ENCODE results near the gene C1orf232.

The C1orf232 gene
- 0 to 0.22 reads per million in 2 donors for total RNA-seq

- no peak for DNase-seq
Measured at GRCh38 chr1:26168410-26169197, at the start of gene C1orf232. Gene C1orf232 (minus strand): TSS chr1:26168963. CDS start chr1:26168499, 464 bp downstream.

- no peak for DNase-seq
Measured at GRCh38 chr1:26215246-26215645, 46.5 kb upstream of the C1orf232 start.

GRCh38 chr1:26213335-26213905 is 44.7 kb upstream of the C1orf232 start:
- no peak for DNase-seq

GRCh38 chr1:26212726-26213125 is 44.0 kb upstream of the C1orf232 start:
- no peak for DNase-seq

GRCh38 chr1:26210147-26210870 is 41.5 kb upstream of the C1orf232 start:
- DNase-seq: no peak

- DNase-seq: no peak
Measured at GRCh38 chr1:26203642-26204318, 35.0 kb upstream of the C1orf232 start.

GRCh38 chr1:26200413-26200812 is 31.6 kb upstream of the C1orf232 start:
- DNase-seq: no peak

- DNase-seq: no peak
Measured at GRCh38 chr1:26197813-26198212, 29.1 kb upstream of the C1orf232 start.

- DNase-seq: no peak
Measured at GRCh38 chr1:26197301-26197700, 28.5 kb upstream of the C1orf232 start.

- DNase-seq: no peak
Measured at GRCh38 chr1:26195805-26196204, 27.0 kb upstream of the C1orf232 start.

GRCh38 chr1:26191739-26192138 is 23.0 kb upstream of the C1orf232 start:
- no peak for DNase-seq

GRCh38 chr1:26190373-26190987 is 21.7 kb upstream of the C1orf232 start, which contains the start of gene CATSPER4:
Gene CATSPER4 (plus strand): TSS chr1:26190602. CDS start chr1:26190628, 26 bp downstream.
- DNase-seq: no peak

GRCh38 chr1:26189751-26190275 is 21.1 kb upstream of the C1orf232 start:
- no peak for DNase-seq

GRCh38 chr1:26189331-26189730 is 20.6 kb upstream of the C1orf232 start:
- DNase-seq: no peak

- no peak for DNase-seq
Measured at GRCh38 chr1:26188477-26188876, 19.7 kb upstream of the C1orf232 start.

- DNase-seq: no peak
Measured at GRCh38 chr1:26187882-26188281, 19.1 kb upstream of the C1orf232 start.

GRCh38 chr1:26184883-26185282 is 16.1 kb upstream of the C1orf232 start:
- no peak for DNase-seq

- DNase-seq: no peak
Measured at GRCh38 chr1:26184086-26184485, 15.3 kb upstream of the C1orf232 start.

GRCh38 chr1:26182383-26182696 is 13.6 kb upstream of the C1orf232 start:
- DNase-seq: no peak

GRCh38 chr1:26181586-26182382 is 13.0 kb upstream of the C1orf232 start:
- no peak for DNase-seq

- no peak for DNase-seq
Measured at GRCh38 chr1:26180010-26180506, 11.3 kb upstream of the C1orf232 start.

Data from activated gamma-delta T cell (primary cell).